Activated naive CD8-positive, alpha-beta T cell treated with anti-CD3 and anti-CD28 coated beads, Interleukin-2, amount 50 U/mL, for 16 hours (primary cell): Measurements from ENCODE around the gene KAT2B.

Experiments used
- DNase-seq: peaks from one replicate; pipeline ENCODE4 v3.0.0-alpha.2; 2020; ENCODE audit warnings: low read depth, low spot score

Gene KAT2B

DNA sequence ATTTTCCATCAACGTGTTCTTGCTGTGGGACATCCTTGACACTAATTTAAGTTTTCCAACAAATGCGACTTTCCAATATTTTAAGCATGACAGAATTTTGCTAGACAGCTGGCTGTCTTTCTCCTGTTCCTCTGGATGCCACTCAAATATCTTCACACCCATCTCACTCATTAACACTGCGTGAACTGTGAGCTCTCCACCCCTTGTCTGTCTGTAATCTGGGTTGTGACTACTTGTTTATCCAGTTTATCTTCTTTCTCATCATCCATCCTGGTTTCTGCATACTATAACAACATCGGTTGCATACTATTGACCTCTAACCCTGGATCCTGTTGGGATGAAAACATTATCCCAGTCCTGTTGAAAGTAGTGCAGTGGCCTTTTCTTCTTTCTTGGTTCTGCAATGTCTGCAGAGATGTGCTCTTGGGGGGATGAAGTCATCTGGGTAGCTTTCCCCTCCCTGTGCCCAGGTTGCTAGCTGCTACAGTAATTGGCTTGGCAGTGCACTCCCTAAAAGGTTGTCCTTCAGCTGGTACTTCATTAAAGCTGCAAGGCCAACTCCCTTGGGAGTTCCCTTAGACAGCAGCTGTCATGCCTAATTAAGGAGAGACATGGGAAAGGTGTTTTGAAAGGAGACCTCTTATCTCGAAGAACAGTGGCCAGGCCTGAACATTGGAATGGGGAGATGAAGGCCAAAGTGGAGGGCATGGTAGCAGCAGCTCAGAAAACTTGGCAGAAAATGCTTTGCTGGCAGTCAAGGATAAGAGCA is 24.7 kb downstream of the KAT2B start:
- DNase-seq, result no peak

DNA sequence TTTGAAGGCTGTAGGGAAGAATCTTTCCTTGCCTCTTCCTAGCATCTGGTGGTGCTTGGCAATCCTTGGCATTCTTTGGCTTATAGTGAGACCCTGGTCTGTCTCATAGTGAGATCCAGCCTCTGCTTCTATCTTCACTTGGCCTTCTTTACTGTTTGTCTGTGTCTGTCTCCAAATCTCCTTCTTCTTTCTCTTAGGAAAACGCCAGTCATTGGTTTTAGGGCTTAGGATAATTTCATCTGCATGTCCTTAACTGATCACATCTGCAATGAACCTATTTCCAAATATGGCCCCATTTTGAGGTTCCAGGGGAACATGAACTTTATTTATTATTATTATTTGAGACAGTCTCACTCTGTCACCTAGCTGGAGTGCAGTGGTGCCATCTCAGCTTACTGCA is 25.8 kb downstream of the KAT2B start:
- no peak for DNase-seq

DNA sequence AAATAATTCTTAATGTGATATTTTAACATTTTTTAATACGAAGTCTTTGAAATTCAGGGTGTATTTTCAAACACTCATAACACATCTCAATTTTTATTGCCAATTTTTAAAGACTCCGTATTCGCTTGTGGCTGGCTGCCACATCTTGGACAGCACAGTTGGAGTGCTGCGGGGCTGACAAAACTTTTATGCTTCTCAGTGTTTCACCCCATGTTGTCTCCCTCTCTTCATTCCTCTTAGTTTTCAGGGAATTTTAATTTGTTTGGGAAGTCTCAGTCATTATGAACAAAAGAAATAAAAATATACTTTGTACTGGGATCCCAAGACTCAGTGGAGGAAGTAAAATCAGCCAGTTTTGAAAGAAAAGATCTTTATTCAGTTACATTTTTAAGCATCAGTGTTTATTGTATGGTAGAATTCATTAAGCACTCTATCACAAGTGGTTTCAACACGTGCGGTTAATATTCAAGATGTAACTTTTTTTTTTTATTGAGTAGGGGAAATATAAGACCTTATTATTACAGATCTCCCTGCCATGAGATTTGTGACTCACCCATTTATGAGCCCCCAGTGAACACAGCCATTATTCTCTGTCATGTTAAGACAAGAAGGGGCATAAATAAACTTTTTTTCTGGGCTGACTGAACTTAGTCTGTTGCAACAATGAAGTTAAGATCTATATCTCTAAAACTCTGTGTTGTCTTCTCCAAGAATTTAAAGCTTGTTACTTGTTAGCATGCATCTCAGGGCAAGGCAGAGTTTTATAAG is 26.8 kb downstream of the KAT2B start:
- no peak for DNase-seq

DNA sequence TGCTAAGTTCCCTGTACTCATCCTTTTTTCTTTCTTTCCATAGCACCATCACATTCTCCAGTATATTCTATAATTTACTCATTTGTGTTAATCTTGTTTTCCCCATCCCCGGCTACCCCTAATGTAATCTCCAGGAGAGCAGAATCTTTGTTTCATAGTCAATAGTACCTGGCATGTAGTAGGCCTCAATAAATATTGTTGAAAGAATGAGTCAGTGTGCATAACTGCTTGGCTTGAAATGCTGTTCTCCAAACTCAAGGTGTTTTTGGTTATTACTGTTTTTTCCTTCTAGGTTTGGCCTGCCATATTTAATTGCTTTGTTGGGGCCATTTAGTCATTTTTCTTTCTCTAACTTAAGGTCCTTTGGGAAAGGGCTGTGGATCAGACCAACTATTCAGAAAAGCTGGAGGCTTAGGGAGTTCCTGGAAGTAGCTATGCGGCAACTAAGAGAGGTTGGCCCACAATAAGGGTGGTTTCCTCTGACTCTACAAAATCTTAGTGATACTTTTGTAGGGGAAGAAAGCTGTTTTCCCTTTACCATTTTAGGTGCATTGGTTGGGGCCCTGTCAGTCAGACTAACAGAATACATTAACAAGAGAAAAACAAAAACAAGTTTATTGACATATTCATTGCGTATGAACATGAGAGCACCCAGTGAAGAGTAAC is 28.4 kb downstream of the KAT2B start:
- no peak for DNase-seq

DNA sequence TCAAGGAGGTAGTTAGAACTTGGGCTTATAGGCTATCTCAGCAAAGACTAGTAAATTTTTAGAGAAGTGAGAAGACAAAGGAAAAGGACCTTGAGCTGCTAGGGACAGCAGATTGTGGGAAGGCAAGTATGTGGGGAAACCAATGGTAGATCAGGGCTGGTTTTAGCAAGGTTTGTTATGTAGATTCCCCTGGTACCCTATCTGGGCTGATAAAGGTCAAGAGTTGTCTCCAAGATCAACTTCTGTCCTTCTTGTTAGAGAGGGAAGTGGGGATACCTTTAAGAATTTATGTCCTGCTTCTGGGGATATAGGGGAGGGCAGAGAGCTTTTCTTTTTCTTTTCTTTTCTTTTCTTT is 28.9 kb downstream of the KAT2B start:
- no peak for DNase-seq

DNA sequence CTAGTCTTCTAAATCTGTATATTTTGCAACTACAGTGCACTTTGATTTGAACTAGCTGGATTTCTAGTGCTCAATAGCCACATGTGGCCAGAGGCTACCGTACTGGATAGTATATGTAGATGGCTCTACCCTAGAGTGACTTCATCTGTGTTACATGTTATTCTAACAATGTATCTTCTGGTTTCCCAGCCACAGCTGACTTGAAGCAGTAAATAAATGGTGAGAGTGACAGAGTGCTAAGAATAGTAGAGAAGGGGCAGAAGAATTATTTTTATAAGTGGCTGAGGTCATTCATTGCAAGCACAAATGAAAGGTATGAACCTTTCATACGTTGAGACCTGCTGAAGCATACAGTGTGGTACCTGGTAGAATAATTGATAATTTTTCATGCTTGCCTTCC is 30.9 kb downstream of the KAT2B start:
- DNase-seq, result no peak

DNA sequence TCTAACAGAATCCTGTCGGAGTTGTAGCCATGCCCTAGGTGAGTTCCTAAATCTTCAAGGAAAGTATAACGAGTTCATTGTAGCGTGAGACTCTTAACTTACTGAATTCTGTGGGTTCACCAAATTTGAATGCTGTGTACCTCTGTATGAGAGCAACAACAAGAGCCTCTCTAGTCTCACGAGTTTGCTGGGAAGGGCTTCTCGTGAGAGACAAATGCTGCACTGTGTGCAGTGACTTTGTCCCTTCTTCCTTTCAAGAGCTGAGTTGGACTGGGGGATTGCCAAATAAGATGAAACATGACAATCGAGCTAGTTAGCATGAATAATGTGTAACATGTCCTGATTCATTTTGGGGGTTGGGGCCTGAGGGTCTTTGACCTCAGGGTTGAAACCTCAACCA is 32.2 kb downstream of the KAT2B start:
- DNase-seq, result no peak

DNA sequence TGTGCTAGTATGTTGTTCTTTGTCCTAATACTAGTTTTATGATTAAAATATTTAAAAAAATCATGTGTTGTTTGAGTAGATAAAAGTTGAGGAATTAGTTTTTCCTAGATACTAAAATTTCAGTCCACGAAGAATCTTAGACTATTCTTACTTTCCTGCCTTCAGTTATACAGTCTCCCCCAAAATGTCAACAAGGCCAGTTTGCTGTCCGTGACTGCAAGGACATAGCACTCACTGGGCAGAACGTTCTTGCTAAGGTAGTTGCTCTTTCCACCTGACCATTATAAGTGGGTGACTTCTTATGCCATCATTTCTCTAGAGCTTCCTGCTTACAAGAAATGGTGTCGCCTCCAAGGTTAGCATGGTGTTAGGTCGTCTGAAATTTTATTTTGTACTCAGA is 32.8 kb downstream of the KAT2B start:
- no peak for DNase-seq

DNA sequence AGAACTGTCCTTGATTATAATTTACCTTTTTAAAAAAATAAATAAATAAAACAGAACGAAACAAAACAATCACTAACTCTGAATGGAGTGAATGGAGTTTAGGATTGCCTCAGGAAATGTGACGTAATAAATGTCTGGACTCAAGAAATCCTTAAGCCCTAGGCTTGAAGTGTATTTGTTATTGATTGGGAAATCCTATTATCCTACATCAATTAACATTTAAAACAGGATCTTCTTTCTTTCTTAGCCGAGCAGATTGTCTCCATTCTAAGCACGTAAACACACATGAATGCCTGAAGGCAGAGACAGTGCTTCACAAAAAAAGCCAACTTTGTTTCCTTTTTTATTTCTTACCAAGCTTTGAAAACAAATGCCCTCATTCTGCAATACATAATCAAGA is 33.4 kb downstream of the KAT2B start:
- DNase-seq, result no peak

DNA sequence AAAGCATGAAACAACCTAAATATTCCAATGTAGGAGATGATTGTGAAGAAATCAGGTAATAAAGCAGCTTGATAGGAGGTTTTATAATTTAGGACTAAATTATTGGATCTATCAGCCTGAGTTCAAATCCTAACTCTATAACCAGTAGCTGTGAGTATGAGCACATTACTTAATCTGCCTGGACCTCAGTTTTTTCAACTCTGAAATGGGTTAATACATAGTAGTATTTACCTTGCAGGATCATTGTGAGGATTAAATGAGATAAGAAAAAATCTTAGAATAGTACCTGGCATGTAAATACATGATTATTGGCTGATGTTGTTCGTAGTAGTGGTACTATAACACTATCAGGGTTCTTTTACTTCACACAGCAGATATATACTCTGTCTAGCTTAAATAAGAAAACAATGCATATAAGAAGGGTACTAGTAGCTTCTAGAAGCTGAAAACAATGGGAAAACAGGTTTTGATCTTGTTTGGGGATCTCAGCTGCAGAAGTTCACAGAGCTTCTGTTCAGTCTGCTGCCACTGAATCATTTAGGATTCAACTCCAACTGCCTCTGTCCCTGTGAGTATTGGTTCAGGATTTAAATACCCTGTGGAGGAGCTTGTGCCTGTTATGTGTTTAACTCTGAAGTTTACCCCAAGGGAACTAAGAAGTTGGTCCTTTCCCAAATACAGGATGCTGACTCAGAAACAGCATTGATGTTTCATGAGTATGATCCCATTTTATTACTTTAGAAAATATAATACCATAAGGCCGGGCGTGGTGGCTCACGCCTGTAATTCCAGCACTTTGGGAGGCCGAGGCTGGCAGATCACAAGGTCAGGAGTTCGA is 34.2 kb downstream of the KAT2B start:
- no peak for DNase-seq

DNA sequence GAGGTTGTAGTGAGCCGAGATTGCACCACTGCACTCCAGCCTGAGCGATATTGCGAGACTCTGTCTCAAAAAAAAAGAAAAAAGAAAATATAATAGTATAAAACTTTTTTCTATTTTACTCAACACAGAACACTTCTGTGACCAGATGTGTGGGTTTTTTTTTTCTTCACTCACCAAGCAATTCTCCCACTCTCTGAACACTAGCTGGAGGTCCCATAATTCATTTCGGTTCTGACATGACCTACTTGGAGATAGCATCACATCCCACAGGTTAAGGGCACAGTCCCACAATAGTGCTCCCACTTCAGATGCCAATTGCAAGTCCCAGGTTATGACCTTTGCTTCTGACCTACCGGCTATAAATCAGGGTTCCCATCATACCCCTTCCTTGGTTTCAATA is 35.0 kb downstream of the KAT2B start:
- no peak for DNase-seq

DNA sequence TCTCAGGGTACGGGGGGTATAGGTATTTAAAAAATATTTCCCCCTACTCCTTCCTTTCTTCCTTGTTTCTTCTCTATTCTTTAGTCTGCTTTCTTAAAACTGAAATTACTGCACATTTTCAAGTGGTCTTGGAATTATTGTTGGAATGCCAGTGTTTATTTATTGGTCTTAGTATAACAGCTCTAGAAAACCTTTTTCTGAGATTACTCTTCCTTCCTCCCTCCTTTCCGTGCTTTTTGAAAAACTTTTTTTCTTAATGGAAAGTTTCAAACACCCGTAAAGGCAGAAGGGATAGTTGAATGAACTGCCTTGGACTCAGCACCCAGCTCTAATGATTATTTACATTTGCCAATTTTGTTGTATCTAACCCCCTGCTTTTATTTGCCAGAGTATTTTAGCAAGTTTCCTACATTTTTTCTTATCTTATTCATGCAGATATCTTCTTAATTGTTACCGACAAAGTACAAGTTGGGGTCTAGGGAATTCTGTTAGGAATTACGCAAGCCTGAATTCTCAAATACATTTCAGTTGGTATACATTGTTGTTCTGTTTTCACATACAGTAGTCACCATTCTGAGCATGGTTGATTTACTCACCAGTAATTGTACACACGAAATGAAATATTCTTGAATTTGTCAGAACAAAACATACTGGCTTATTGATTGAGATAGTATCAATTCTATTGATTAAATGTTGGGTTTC is 36.2 kb downstream of the KAT2B start:
- no peak for DNase-seq

DNA sequence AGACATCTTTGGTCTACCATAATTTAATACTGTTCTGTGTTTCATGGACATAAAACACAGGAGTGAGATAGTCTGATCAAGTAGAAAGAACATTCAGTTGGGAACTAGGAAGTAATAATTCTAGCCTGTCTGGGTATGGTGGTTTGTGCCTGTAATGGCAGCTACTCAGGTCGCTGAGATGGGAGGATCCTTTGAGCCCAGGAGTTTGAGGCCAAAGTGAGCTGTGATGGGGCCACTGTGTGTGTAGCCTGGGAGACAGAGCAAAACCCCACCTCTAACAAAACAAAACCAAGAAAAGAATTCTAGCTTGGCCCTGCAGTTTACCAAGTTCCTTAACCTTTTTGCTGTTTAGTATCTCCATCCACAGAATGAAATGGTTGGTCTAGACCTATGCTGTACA is 36.8 kb downstream of the KAT2B start:
- DNase-seq, result no peak

DNA sequence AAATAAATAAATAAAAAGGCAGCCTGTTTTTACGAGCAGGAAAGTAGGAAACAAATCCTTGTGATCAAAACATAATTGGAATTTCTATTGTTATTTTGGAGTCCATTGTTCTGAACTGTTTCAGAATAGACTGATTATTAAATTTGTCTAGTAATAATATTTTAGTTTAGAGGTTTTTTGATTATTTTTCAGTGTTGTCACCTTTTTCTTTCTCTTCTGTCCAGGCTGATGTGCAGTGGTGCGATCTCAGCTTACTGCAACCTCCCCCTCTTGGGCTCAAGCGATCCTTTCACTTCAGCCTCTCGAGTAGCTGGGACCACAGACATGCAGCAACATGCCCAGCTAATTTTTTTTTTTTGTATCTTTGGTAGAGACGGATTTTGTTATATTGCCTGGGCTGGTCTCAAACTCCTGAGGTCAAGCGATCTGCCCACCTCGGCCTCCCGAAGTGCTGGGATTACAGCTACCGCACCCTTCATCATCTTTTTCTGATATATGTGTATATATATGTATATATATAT is 38.0 kb downstream of the KAT2B start:
- no peak for DNase-seq

DNA sequence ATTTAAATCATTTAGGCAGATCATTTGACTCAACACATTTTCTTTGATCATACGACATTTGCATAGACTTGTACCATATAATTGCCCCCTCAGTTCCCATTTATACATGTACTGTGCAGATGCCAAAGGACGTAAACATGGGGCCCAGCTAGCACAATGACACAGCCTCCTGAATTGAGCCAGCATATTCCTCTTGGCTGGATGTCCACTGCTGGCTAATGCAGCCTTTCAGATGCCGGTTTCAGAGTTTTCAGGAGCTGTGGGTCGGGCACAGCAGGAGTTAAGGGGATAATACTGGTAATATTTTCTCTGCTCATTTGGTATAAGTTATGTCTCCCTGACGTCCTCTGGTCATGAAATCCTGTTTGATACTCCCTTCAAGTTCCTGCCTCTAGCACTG is 39.4 kb downstream of the KAT2B start:
- no peak for DNase-seq

DNA sequence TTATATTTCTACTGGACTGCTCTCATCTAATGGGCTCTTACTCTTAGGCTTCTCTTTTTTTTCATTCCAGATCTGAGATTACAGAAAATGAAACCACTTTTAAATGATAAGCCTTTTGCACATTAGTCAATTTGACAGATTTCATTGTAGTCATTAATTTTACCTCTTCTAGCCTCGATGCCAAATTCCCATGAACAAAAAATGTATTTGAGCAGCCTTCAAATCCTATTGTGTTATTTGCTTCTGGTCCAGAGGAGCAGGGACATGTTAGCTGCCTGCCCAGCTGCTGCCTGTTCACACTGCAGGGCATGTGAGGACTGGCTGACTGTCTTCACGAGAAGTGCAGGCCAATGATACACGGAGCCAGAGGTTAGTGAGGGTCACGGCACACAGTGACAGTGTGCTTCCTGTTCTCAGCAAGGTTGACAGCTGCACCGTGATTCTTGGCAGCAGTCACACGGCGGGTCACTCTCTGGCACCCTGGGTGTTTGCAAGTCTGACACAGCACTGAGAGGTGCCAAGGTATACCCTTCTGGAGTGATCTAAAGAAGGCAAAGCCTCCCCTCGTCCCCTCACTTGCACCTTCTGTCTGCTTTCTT is 40.8 kb downstream of the KAT2B start:
- DNase-seq, result no peak

DNA sequence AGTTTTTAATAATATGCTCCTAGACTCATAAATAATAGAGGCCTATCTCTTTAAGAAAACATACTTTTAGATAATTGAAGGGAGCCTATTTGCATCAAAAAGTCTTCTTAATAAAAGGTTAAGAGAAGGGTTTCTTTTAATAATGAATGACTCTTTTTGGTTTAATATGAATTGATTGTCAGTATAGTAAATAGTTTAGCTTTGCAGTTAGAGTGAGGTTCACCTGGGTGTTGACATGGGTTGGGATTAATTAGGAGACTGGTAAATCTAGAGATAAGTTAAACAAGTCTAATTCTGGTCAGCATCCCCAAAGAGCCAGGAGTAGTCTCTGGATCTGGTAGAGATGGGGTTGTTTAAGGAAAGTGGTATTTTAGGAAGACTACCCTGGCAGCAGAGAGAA is 43.0 kb downstream of the KAT2B start:
- DNase-seq, result no peak

DNA sequence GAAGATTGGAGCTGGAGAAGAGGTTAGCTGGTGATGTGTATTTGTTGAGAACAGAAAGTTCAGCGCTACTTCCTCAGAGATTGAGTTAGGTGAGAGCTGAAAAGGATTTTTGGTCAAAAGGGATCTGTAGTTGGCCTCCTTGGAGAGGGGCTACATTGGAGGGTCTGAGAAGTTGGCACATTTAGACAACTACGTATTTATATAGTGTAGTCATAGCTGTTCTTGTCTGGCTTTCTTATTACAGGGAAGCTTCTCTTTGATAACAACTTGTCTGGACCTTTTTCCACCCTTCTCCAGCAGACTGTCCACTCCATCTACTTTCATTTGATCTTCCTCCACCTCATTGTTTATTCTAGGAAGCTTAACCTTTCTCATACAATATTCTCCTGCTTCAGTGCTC is 43.7 kb downstream of the KAT2B start:
- no peak for DNase-seq

DNA sequence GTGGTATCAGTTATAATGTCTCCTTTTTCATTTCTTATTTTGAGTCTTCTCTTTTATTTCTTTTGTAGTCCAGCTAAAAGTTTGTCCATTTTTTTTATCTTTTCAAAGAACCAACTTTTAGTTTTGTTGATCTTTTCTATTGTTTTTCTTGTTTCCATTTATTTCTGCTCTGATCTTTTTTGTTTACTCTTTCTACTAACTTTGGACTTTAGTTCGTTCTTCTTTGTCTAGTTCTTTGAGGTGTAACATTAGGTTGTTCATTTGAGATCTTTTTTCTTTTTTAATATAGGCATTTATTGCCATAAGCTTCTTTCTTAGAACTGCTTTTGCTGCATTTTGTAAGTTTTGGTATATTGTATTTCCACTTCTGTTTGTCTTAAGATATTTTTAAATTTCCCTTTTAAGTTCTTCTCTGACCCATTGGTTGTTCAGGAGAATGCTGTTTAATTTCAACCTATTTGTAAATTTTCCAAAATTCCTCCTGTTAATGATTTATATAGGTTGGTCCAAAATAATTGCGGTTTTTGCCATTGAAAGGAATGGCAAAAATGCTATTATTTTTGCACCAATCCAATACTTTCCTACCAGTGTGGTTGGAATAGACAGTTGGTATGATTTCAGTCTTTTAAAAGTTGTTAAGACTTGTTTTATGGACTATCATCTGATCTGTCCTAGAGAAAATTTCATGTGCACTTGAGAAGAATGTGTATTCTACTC is 51.2 kb downstream of the KAT2B start:
- no peak for DNase-seq

DNA sequence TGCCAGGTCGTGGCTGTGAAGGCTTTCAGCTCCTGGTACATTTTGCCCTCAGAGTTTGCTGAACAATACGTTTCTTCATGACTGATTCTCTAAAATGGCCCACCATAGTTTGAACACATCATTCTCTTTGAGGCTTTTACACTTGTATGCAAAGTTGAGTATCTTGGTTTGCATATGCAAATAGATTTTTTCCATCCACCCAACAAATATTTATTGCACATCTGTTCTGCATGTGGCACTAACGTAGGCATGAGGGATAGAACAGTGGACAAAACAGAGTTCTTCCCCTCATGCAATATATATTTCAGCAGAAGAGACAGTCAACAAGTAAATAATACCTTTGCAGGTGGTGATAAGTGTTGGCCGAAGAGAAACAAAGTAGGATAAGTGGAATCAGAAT is 55.2 kb downstream of the KAT2B start:
- no peak for DNase-seq
